Retinal pigment epithelial cell (primary cell): Measurements from ENCODE around the gene TEDC2.

Source experiments
- DNase-seq: peaks from one replicate; pipeline ENCODE4 v3.0.0-alpha.2; 2010; ENCODE audit warnings: low read depth
- H3K4me3 ChIP-seq: 2 replicates; pipeline ENCODE4 v1.5.1; 2011; ENCODE audit warnings: mild to moderate bottlenecking, low read length, control low read depth, moderate library complexity
- CTCF ChIP-seq: conservative IDR thresholded peaks from 2 replicates; pipeline ENCODE4 v1.5.1; 2011; ENCODE audit warnings: low read depth, low read length, control low read depth, inconsistent platforms

The TEDC2 gene

DNA sequence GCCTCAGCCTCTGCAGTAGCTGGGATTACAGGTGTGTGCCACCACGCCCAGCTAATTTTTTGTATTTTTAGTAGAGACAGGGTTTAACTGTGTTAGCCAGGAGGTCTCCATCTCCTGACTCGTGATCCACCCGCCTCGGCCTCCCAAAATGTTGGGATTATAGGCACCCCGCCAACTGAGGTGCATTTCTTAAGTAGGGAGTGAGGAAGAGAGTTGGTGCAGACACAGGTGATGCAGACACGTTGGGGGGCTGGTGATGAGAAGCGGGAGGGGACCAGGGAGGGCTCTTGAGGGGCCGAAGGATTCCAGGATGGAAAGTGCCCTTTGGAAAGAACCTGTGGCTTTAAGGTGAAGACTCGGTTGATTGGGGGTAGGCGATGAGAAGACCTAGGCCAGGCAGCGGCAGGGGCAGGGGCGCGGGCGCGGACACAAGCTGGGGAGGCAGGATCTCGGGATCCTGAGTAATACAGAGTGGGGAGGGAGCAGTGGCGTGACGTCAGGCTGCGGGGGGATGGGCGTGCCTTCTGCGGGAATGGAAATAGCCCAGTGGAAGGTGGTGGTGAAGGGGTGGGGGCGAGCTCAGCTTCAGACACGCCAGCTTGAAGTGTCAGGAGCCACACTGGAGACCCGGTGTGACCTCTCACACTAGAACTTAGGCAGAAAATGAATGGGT lies 51.4 kb downstream of the TEDC2 start:
- no peak overlapping the region for H3K4me3 ChIP-seq
- no peak for DNase-seq
- TF ChIP-seq CTCF: no peak

DNA sequence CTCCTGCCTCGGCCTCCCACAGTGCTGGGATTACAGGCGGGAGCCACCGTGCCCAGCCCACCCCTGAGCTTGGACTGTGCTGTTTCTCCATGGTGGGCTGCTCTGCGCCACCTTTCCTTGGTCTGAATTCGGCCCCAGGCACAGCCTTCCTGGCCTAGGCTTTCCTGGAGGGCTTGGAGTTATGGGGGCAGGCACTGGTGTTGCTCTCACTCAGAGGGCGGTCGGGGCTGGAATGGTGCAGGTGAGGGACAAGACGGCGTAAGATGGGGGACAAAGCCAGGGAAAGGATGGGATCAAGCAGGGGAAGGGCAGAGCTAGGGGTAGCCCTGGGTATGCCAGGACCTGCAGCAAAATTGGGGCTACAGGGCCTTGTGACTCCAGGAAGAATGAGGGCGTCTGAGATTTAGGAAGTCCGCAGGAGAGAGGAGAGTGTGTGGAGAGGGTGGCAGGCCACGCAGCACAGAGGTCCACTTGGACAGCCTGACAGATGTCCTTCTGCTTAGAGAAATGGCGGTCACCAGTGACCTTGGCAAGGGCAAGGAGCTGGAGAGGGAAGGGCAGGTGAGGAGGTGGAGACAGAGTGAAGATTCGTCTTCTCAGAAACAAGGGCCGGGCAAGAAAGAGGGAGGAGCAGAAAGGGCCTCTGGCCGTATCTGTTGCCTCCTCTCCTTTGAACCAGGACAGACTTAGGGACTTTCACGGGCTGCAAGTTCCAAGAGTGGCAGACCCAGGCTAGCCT lies 52.3 kb downstream of the TEDC2 start:
- no peak for TF ChIP-seq CTCF
- no peak overlapping the region for H3K4me3 ChIP-seq
- no peak for DNase-seq

GRCh38 chr16:2512735-2513404 lies 53.0 kb downstream of the TEDC2 start:
- no peak for DNase-seq
- peak overlapping the region; percentile 37 for H3K4me3 ChIP-seq
- TF ChIP-seq CTCF: peak; percentile 12

GRCh38 chr16:2513405-2514332 lies 53.8 kb downstream of the TEDC2 start, which contains the start of gene ATP6V0C:
ATP6V0C (plus strand) TSS chr16:2513952; CDS start chr16:2514104, 152 bp downstream.
- peak; percentile 62 for DNase-seq
- peak within 1 kb of the TSS; percentile 91 for H3K4me3 ChIP-seq
- TF ChIP-seq CTCF: no peak
